ENCODE data around the gene DISP3.

GRCh38 chr1:11540773-11541160 is 61.8 kb downstream of the DISP3 start:
- TF ChIP-seq CTCF (conservative IDR thresholded peaks at IDR 0.05; ENCODE audit: low read length): no peak
- no peak for TF ChIP-seq EZH2phosphoT487 (IDR thresholded peaks at IDR 0.05; ENCODE audit: borderline replicate concordance, low read depth, low read length)
